CD14-positive monocyte (primary cell): ENCODE data around the gene PPP1R1C. TPM values are rescaled to one million over a fixed set of nuclear protein-coding genes. Genes with fewer than 3 reads are reported as not detected.

Experiments used
- DNase-seq, 3 donors: peaks; one replicate each; pipeline ENCODE4 v3.0.0-alpha.2; 2011 to 2022
- H2AFZ ChIP-seq: 2 replicates; pipeline ENCODE4 v1.6.0; 2012; ENCODE audit warnings: mild to moderate bottlenecking, low read depth, low read length, inconsistent platforms; ENCODE audit not compliant: insufficient read depth, poor library complexity, severe bottlenecking
- H3K27ac ChIP-seq, 2 donors: 1 replicate in 1 of 2; 2 replicates in 1 of 2; pipeline ENCODE4 v1.5.1; 2012 to 2013; ENCODE audit warnings: low read length in 2 of 2, control low read depth in 1 of 2, inconsistent platforms in 1 of 2, low read depth in 1 of 2, mild to moderate bottlenecking in 1 of 2
- H3K27me3 ChIP-seq, 2 donors: one replicate each; pipeline versions ENCODE4 v1.6.0 to v1.6.1; 2011 to 2013; ENCODE audit warnings: low read length in 2 of 2; ENCODE audit not compliant: control insufficient read depth in 2 of 2, insufficient read depth in 2 of 2
- H3K36me3 ChIP-seq, 2 donors: replicated peaks in 1 of 2; 1 replicate in 1 of 2; 2 replicates in 1 of 2; pipeline versions ENCODE4 v1.5.1 to v1.6.1; 2012 to 2013; ENCODE audit warnings: low read length in 2 of 2, control low read depth in 1 of 2, inconsistent platforms in 1 of 2, mild to moderate bottlenecking in 1 of 2; ENCODE audit not compliant: insufficient read depth in 2 of 2, control insufficient read depth in 1 of 2
- H3K4me1 ChIP-seq, 2 donors: 1 replicate in 1 of 2; 2 replicates in 1 of 2; pipeline versions ENCODE4 v1.5.1 to v1.6.1; 2012 to 2013; ENCODE audit warnings: low read length in 2 of 2, control low read depth in 1 of 2, inconsistent platforms in 1 of 2, mild to moderate bottlenecking in 1 of 2, moderate library complexity in 1 of 2; ENCODE audit not compliant: insufficient read depth in 2 of 2, control insufficient read depth in 1 of 2
- H3K4me2 ChIP-seq: replicated peaks from 2 replicates; pipeline ENCODE3; 2012; ENCODE audit warnings: low read length, moderate library complexity, mild to moderate bottlenecking; ENCODE audit not compliant: poor library complexity, severe bottlenecking; ENCODE audit errors: extremely low read depth
- H3K4me3 ChIP-seq, 3 experiments: fragments of 200-600 bp in 1 of 3; sonication (generic) in 1 of 3; replicated peaks in 1 of 3; 1 replicate in 2 of 3; 2 replicates in 1 of 3; pipeline ENCODE4 v1.5.1; 2011 to 2013; ENCODE audit warnings: low read length in 3 of 3, mild to moderate bottlenecking in 3 of 3, control low read depth in 2 of 3, low read depth in 2 of 3, inconsistent platforms in 1 of 3, moderate library complexity in 1 of 3
- H3K79me2 ChIP-seq: 2 replicates; pipeline ENCODE4 v1.6.0; 2012; ENCODE audit warnings: mild to moderate bottlenecking, control low read depth, inconsistent platforms, low read length, moderate library complexity; ENCODE audit not compliant: insufficient read depth
- H3K9ac ChIP-seq: 2 replicates; pipeline ENCODE4 v1.6.0; 2017; ENCODE audit warnings: low read length, mild to moderate bottlenecking; ENCODE audit not compliant: insufficient read depth, poor library complexity, severe bottlenecking
- H3K9me3 ChIP-seq, 2 donors: replicated peaks in 1 of 2; 1 replicate in 1 of 2; 2 replicates in 1 of 2; pipeline versions ENCODE4 v1.5.1 to v1.6.1; 2012 to 2013; ENCODE audit warnings: low read length in 2 of 2, control low read depth in 1 of 2; ENCODE audit not compliant: control insufficient read depth in 1 of 2, insufficient read depth in 1 of 2
- H4K20me1 ChIP-seq: 2 replicates; pipeline ENCODE4 v1.6.0; 2012; ENCODE audit warnings: mild to moderate bottlenecking, low read length, control low read depth, moderate library complexity; ENCODE audit not compliant: insufficient read depth
- H3K27ac Mint-ChIP-seq, 7 donors: one replicate each; pipeline ENCODE4 v1.8.0; 2020; ENCODE audit warnings: mild to moderate bottlenecking in 7 of 7, mixed read lengths in 7 of 7, moderate library complexity in 6 of 7, inconsistent platforms in 2 of 7
- H3K27me3 Mint-ChIP-seq, 3 donors: one replicate each; pipeline ENCODE4 v1.8.0; 2021 to 2022; ENCODE audit warnings: low read depth in 3 of 3, mild to moderate bottlenecking in 3 of 3, mixed read lengths in 3 of 3, moderate library complexity in 3 of 3, inconsistent platforms in 1 of 3
- H3K36me3 Mint-ChIP-seq, 2 donors: one replicate each; pipeline ENCODE4 v1.8.0; 2020; ENCODE audit warnings: mixed read lengths in 2 of 2, inconsistent platforms in 1 of 2, mild to moderate bottlenecking in 1 of 2
- H3K4me1 Mint-ChIP-seq: one replicate; pipeline ENCODE4 v1.8.0; 2020; ENCODE audit warnings: mild to moderate bottlenecking, mixed read lengths
- H3K4me3 Mint-ChIP-seq, 2 donors: one replicate each; pipeline ENCODE4 v1.8.0; 2020; ENCODE audit warnings: mild to moderate bottlenecking in 2 of 2, mixed read lengths in 2 of 2, moderate library complexity in 1 of 2
- H3K9me3 Mint-ChIP-seq, 7 donors: one replicate each; pipeline ENCODE4 v1.8.0; 2020 to 2022; ENCODE audit warnings: mixed read lengths in 7 of 7, mild to moderate bottlenecking in 6 of 7, moderate library complexity in 6 of 7, inconsistent platforms in 2 of 7
- CTCF ChIP-seq: fragments of 200-600 bp; IDR thresholded peaks from one replicate; pipeline ENCODE4 v1.8.0; 2022; ENCODE audit warnings: antibody characterized with exemption, mild to moderate bottlenecking
- WGBS: methylation state at CpG from one replicate; pipeline ENCODE4 v1.1.5; 2013; ENCODE audit warnings: missing lambda C conversion rate; ENCODE audit not compliant: insufficient coverage; 5-methylcytosine and 5-hydroxymethylcytosine counted together
- intact Hi-C, 2 donors: fragments of 100-400 bp; cut with micrococcal nuclease; formaldehyde crosslinking; loops; one replicate each; pipeline versions ENCODE4 v1.15.0 to v1.15.1; 2023
- polyA plus RNA-seq, 3 donors: library from polyadenylated mRNA; depleted of rRNA in 1 of 3; unstranded in 2 of 3; stranded (reverse) in 1 of 3; fragments of 300-500 nt in 2 of 3; fragments of >200 nt in 1 of 3; fragmentation: Illumina TruSeq in 2 of 3; gene quantifications; 1 replicate in 2 of 3; 2 replicates in 1 of 3; pipeline ENCODE4 v1.2.3, GENCODE V29; 2012 to 2021

The PPP1R1C gene
- polyA plus RNA-seq, 3 donors: not detected

GRCh38 chr2:182165202-182165601 lies 179.5 kb downstream of the PPP1R1C start:
- H3K4me1 Mint-ChIP-seq: no peaks in the 10 kb centered on the region

GRCh38 chr2:182166406-182166805 lies 180.8 kb downstream of the PPP1R1C start:
- no peaks in the 10 kb centered on the region for H3K4me1 Mint-ChIP-seq
- no peaks in the 10 kb centered on the region for H3K27me3 ChIP-seq
- WGBS: 90% methylated on average over 2 of the region's 2 CpGs
- no peak overlapping the region for H2AFZ ChIP-seq
- H3K9me3 Mint-ChIP-seq: peaks cover 0 to 2% (median 0%) of the 10 kb centered on the region in 7 donors
- no peaks in the 10 kb centered on the region for H3K9me3 ChIP-seq
- no peak overlapping the region for H3K9ac ChIP-seq
- H3K79me2 ChIP-seq: no peaks in the 10 kb centered on the region
- no peak for DNase-seq
- no peak for TF ChIP-seq CTCF
- no peak overlapping the region for H3K27ac ChIP-seq
- no peaks in the 10 kb centered on the region for H3K36me3 ChIP-seq
- H4K20me1 ChIP-seq: no peaks in the 10 kb centered on the region
- no peaks in the 10 kb centered on the region for H3K4me1 ChIP-seq
- no peak overlapping the region for H3K27ac Mint-ChIP-seq
- H3K27me3 Mint-ChIP-seq: no peaks in the 10 kb centered on the region
- no peaks in the 10 kb centered on the region for H3K36me3 Mint-ChIP-seq
- H3K4me3 Mint-ChIP-seq: no peak overlapping the region
- H3K4me3 ChIP-seq: no peak overlapping the region
- intact Hi-C loops: no loop called here
- H3K4me2 ChIP-seq: no peak overlapping the region

More at GRCh38 chr2:182165202-182165601, 179.5 kb downstream of the PPP1R1C start:
- Mint-ChIP-seq H3K36me3 (no peaks in the 10 kb centered on the region), H3K9me3 (peaks cover 0 to 2% (median 0%) of the 10 kb centered on the region in 7 donors), H3K27ac (no peak overlapping the region), H3K27me3 (no peaks in the 10 kb centered on the region), H3K4me3 (no peak overlapping the region)
- no peak for DNase-seq
- H3K4me3 ChIP-seq: no peak overlapping the region
- no peak overlapping the region for H3K4me2 ChIP-seq
- H4K20me1 ChIP-seq: no peaks in the 10 kb centered on the region
- intact Hi-C loops: no loop called here
- H3K79me2 ChIP-seq: no peaks in the 10 kb centered on the region
- H3K36me3 ChIP-seq: no peaks in the 10 kb centered on the region
- no peaks in the 10 kb centered on the region for H3K4me1 ChIP-seq
- H3K27me3 ChIP-seq: no peaks in the 10 kb centered on the region
- H2AFZ ChIP-seq: no peak overlapping the region
- 82% methylated on average over 2 of the region's 2 CpGs for WGBS
- H3K9ac ChIP-seq: no peak overlapping the region
- no peaks in the 10 kb centered on the region for H3K9me3 ChIP-seq
- no peak for TF ChIP-seq CTCF
- H3K27ac ChIP-seq: no peak overlapping the region
